ENCODE measurements around the gene SPG7.

The SPG7 gene

DNA sequence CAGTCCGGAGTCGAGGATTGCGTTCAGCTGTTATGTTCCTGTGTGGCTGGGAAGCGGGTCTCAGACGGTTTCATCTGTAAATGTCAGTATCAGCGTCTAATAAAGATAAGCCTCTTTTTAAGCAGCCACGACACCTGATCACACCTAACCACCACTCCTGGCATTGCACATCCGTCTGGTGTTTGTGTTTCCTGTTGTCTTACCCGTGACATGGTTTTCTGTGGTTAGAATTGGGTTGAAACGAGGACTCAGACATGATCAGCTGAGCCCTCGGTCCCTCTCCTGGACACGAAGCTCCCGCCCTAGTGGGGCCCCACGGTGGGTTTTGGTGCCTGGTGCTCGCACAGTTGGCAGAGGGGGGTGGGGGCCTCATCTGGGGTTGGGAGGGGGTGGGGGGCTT lies 85.6 kb downstream of the SPG7 start:
- no peak overlapping the region for H3K4me3 ChIP-seq (ENCODE audit: insufficient read depth in 1 of 2, low read depth in 1 of 2, low read length in 2 of 2)
- H3K4me2 ChIP-seq (ENCODE audit: low read length, poor library complexity, severe bottlenecking): no peak overlapping the region
- no peak overlapping the region for H3K14ac ChIP-seq (ENCODE audit: low read length in 2 of 2)
- H3K4me1 ChIP-seq (ENCODE audit: control insufficient read depth, insufficient read depth, low read depth, low read length): peaks cover 5% of the 10 kb centered on the region
- no peak overlapping the region for H4K91ac ChIP-seq (ENCODE audit: low read length)
- no peaks in the 10 kb centered on the region for H3K79me1 ChIP-seq (replicated peaks; ENCODE audit: low read length, poor library complexity, severe bottlenecking)
- no peak overlapping the region for H3K23ac ChIP-seq (ENCODE audit: low read length in 2 of 2)
- WGBS: 94% methylated on average over 15 of the region's 15 CpGs
- no peak overlapping the region for H3K4ac ChIP-seq (ENCODE audit: low read depth in 1 of 2, low read length in 2 of 2)
- H3K9ac ChIP-seq (ENCODE audit: low read length): no peak overlapping the region
- H3K36me3 ChIP-seq (ENCODE audit: control insufficient read depth in 1 of 2, insufficient read depth in 2 of 2, low read depth in 1 of 2, low read length in 2 of 2): peaks cover 0 to 8% of the 10 kb centered on the region in 2 experiments
- H3K27ac ChIP-seq (ENCODE audit: low read length, poor library complexity, severe bottlenecking): no peak overlapping the region
- H2AFZ ChIP-seq (ENCODE audit: low read depth, low read length): no peak overlapping the region
- H2BK12ac ChIP-seq (ENCODE audit: low read length in 2 of 2): no peak overlapping the region
- no peak overlapping the region for H4K8ac ChIP-seq (ENCODE audit: low read length)
- DNase-seq: no peak
- H2AK5ac ChIP-seq (ENCODE audit: low read length, severe bottlenecking): no peak overlapping the region
- H2BK120ac ChIP-seq (ENCODE audit: low read depth, low read length): no peak overlapping the region
- H2BK5ac ChIP-seq (ENCODE audit: low read depth, low read length, poor library complexity, severe bottlenecking): no peak overlapping the region
- H3K27me3 ChIP-seq (ENCODE audit: control insufficient read depth in 1 of 2, insufficient read depth in 1 of 2, low read length in 2 of 2): no peaks in the 10 kb centered on the region
- H2BK15ac ChIP-seq (ENCODE audit: low read depth, poor library complexity, severe bottlenecking): no peak overlapping the region
- no peaks in the 10 kb centered on the region for H3K9me3 ChIP-seq (ENCODE audit: control insufficient read depth, low read length)
- H3K18ac ChIP-seq (ENCODE audit: low read depth in 1 of 2, low read length in 2 of 2): no peak overlapping the region

DNA sequence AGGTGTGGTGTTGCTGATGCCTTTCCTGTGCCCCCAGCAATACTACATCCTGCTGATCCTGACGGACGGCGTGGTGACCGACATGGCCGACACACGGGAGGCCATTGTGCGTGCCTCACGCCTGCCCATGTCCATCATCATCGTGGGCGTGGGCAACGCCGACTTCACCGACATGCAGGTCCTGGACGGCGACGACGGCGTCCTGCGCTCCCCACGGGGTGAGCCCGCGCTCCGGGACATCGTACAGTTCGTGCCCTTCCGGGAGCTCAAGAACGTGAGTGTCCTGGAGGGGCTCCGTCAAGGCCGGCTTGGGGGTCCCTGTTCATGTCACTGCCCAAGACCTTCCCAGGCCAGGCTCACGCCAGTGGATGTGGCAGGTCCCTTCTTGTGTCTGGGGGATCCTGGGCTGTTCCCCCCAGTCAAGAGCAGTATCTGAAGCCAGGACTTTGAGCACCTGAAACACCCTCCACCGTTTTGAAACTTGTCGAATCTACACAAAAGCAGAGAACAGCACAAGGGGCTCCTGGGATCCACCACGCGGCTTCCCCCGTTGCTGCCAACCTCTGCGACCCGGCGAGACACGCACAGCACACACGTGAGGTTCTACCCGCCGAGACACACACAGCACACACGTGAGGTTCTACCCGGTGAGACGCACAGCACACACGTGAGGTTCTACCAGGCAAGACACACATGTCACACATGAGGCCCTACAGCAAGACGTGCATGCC lies 87.3 kb downstream of the SPG7 start:
- H3K4me2 ChIP-seq (ENCODE audit: low read length, poor library complexity, severe bottlenecking): no peak overlapping the region
- no peak overlapping the region for H3K4ac ChIP-seq (ENCODE audit: low read depth in 1 of 2, low read length in 2 of 2)
- no peak overlapping the region for H2BK15ac ChIP-seq (ENCODE audit: low read depth, poor library complexity, severe bottlenecking)
- H3K9me3 ChIP-seq (ENCODE audit: control insufficient read depth, low read length): no peaks in the 10 kb centered on the region
- H3K27me3 ChIP-seq (ENCODE audit: control insufficient read depth in 1 of 2, insufficient read depth in 1 of 2, low read length in 2 of 2): no peaks in the 10 kb centered on the region
- 97% methylated on average over 47 of the region's 47 CpGs for WGBS
- no peak overlapping the region for H4K91ac ChIP-seq (ENCODE audit: low read length)
- H3K36me3 ChIP-seq (ENCODE audit: control insufficient read depth in 1 of 2, insufficient read depth in 2 of 2, low read depth in 1 of 2, low read length in 2 of 2): peaks cover 0 to 8% of the 10 kb centered on the region in 2 experiments
- no peak overlapping the region for H3K9ac ChIP-seq (ENCODE audit: low read length)
- no peak for DNase-seq
- no peak overlapping the region for H2BK5ac ChIP-seq (ENCODE audit: low read depth, low read length, poor library complexity, severe bottlenecking)
- H2BK120ac ChIP-seq (ENCODE audit: low read depth, low read length): no peak overlapping the region
- H3K4me1 ChIP-seq (ENCODE audit: control insufficient read depth, insufficient read depth, low read depth, low read length): peaks cover 12% of the 10 kb centered on the region
- H3K18ac ChIP-seq (ENCODE audit: low read depth in 1 of 2, low read length in 2 of 2): no peak overlapping the region
- H4K8ac ChIP-seq (ENCODE audit: low read length): no peak overlapping the region
- no peaks in the 10 kb centered on the region for H3K79me1 ChIP-seq (replicated peaks; ENCODE audit: low read length, poor library complexity, severe bottlenecking)
- no peak overlapping the region for H2AFZ ChIP-seq (ENCODE audit: low read depth, low read length)
- H2BK12ac ChIP-seq (ENCODE audit: low read length in 2 of 2): no peak overlapping the region
- H3K14ac ChIP-seq (ENCODE audit: low read length in 2 of 2): peak overlapping the region in 1 of 2 experiments; percentile 22
- no peak overlapping the region for H2AK5ac ChIP-seq (ENCODE audit: low read length, severe bottlenecking)
- no peak overlapping the region for H3K27ac ChIP-seq (ENCODE audit: low read length, poor library complexity, severe bottlenecking)
- no peak overlapping the region for H3K23ac ChIP-seq (ENCODE audit: low read length in 2 of 2)
- H3K4me3 ChIP-seq (ENCODE audit: insufficient read depth in 1 of 2, low read depth in 1 of 2, low read length in 2 of 2): no peak overlapping the region

DNA sequence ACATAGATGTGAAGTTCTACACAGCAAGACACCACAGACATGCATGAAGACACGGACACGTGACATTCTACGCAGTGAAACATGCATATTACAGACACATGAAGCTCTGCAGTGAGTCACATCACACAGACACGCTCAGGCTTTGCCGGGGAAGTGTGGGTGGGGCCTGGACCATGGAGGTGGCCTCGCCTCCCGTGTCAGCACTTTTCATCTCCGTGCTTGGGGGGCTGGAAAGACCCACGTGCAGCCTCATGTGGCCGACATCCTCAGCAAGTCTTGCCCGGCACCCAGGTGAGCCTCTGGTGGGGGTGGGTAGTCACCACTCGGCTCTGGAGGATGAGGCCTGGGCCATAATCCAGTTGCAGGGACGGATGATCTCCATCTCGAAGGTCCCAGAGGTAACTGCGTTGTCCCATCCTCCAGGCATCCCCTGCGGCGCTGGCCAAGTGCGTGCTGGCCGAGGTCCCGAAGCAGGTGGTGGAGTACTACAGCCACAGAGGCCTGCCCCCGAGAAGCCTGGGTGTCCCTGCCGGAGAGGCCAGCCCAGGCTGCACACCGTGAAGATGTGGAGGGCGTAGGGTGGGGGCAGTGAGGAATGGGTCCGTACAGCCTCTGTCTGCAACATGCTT lies 88.0 kb downstream of the SPG7 start:
- Histone ChIP-seq H2BK15ac (ENCODE audit: low read depth, poor library complexity, severe bottlenecking) (no peak overlapping the region), H3K79me1 (replicated peaks; ENCODE audit: low read length, poor library complexity, severe bottlenecking) (no peaks in the 10 kb centered on the region), H4K91ac (ENCODE audit: low read length) (no peak overlapping the region), H3K36me3 (ENCODE audit: control insufficient read depth in 1 of 2, insufficient read depth in 2 of 2, low read depth in 1 of 2, low read length in 2 of 2) (peaks cover 0 to 5% of the 10 kb centered on the region in 2 experiments), H2AFZ (ENCODE audit: low read depth, low read length) (no peak overlapping the region), H4K8ac (ENCODE audit: low read length) (no peak overlapping the region), H3K4me1 (ENCODE audit: control insufficient read depth, insufficient read depth, low read depth, low read length) (peaks cover 12% of the 10 kb centered on the region), H3K14ac (ENCODE audit: low read length in 2 of 2) (no peak overlapping the region), H3K27me3 (ENCODE audit: control insufficient read depth in 1 of 2, insufficient read depth in 1 of 2, low read length in 2 of 2) (no peaks in the 10 kb centered on the region), H2BK5ac (ENCODE audit: low read depth, low read length, poor library complexity, severe bottlenecking) (no peak overlapping the region), H2BK12ac (ENCODE audit: low read length in 2 of 2) (no peak overlapping the region), H3K4me3 (ENCODE audit: insufficient read depth in 1 of 2, low read depth in 1 of 2, low read length in 2 of 2) (no peak overlapping the region), H2AK5ac (ENCODE audit: low read length, severe bottlenecking) (no peak overlapping the region), H3K27ac (ENCODE audit: low read length, poor library complexity, severe bottlenecking) (no peak overlapping the region), H3K18ac (ENCODE audit: low read depth in 1 of 2, low read length in 2 of 2) (no peak overlapping the region), H3K23ac (ENCODE audit: low read length in 2 of 2) (no peak overlapping the region), H3K4me2 (ENCODE audit: low read length, poor library complexity, severe bottlenecking) (no peak overlapping the region), H2BK120ac (ENCODE audit: low read depth, low read length) (no peak overlapping the region), H3K4ac (ENCODE audit: low read depth in 1 of 2, low read length in 2 of 2) (no peak overlapping the region), H3K9me3 (ENCODE audit: control insufficient read depth, low read length) (no peaks in the 10 kb centered on the region), H3K9ac (ENCODE audit: low read length) (no peak overlapping the region)
- WGBS: 92% methylated on average over 23 of the region's 25 CpGs
- DNase-seq: no peak

- peaks cover 0 to 3% of the 10 kb centered on the region in 2 experiments for H3K36me3 ChIP-seq (ENCODE audit: control insufficient read depth in 1 of 2, insufficient read depth in 2 of 2, low read depth in 1 of 2, low read length in 2 of 2)
- no peaks in the 10 kb centered on the region for H3K79me1 ChIP-seq (replicated peaks; ENCODE audit: low read length, poor library complexity, severe bottlenecking)
- DNase-seq: no peak
- H3K9me3 ChIP-seq (ENCODE audit: control insufficient read depth, low read length): no peaks in the 10 kb centered on the region
- no peak overlapping the region for H3K23ac ChIP-seq (ENCODE audit: low read length in 2 of 2)
- peaks cover 16% of the 10 kb centered on the region for H3K4me1 ChIP-seq (ENCODE audit: control insufficient read depth, insufficient read depth, low read depth, low read length)
- H3K4ac ChIP-seq (ENCODE audit: low read depth in 1 of 2, low read length in 2 of 2): no peak overlapping the region
- H3K27ac ChIP-seq (ENCODE audit: low read length, poor library complexity, severe bottlenecking): no peak overlapping the region
- no peak overlapping the region for H2AFZ ChIP-seq (ENCODE audit: low read depth, low read length)
- no peak overlapping the region for H4K8ac ChIP-seq (ENCODE audit: low read length)
- H3K18ac ChIP-seq (ENCODE audit: low read depth in 1 of 2, low read length in 2 of 2): no peak overlapping the region
- H4K91ac ChIP-seq (ENCODE audit: low read length): no peak overlapping the region
- H3K14ac ChIP-seq (ENCODE audit: low read length in 2 of 2): no peak overlapping the region
- no peak overlapping the region for H3K4me3 ChIP-seq (ENCODE audit: insufficient read depth in 1 of 2, low read depth in 1 of 2, low read length in 2 of 2)
- H3K27me3 ChIP-seq (ENCODE audit: control insufficient read depth in 1 of 2, insufficient read depth in 1 of 2, low read length in 2 of 2): no peaks in the 10 kb centered on the region
- no peak overlapping the region for H3K9ac ChIP-seq (ENCODE audit: low read length)
- H2BK15ac ChIP-seq (ENCODE audit: low read depth, poor library complexity, severe bottlenecking): no peak overlapping the region
- H3K4me2 ChIP-seq (ENCODE audit: low read length, poor library complexity, severe bottlenecking): no peak overlapping the region
- H2AK5ac ChIP-seq (ENCODE audit: low read length, severe bottlenecking): no peak overlapping the region
- WGBS: 91% methylated on average over 17 of the region's 19 CpGs
- no peak overlapping the region for H2BK5ac ChIP-seq (ENCODE audit: low read depth, low read length, poor library complexity, severe bottlenecking)
- H2BK120ac ChIP-seq (ENCODE audit: low read depth, low read length): no peak overlapping the region
- H2BK12ac ChIP-seq (ENCODE audit: low read length in 2 of 2): no peak overlapping the region
These were observed 88.9 kb downstream of the SPG7 start for GRCh38 chr16:89596957-89597649.
